Heart left ventricle (tissue), 13 donors: ENCODE results near the gene KIF16B.

ENCODE experiments used
- CTCF ChIP-seq, 12 donors: fragments of 200-600 bp; sonication (generic) in 4 of 12; IDR thresholded peaks; one replicate each; pipeline versions ENCODE4 v1.5.0 to v1.8.0; 2018 to 2022; ENCODE audit warnings: antibody characterized with exemption in 12 of 12, mild to moderate bottlenecking in 5 of 12
- POLR2A ChIP-seq, 2 donors: fragments of 450-650 bp; IDR thresholded peaks; one replicate each; pipeline ENCODE4 v1.6.1; 2017; ENCODE audit warnings: antibody characterized with exemption in 2 of 2, mild to moderate bottlenecking in 2 of 2, moderate library complexity in 2 of 2
- donor health status: ischemic (EF 13 %, LVEDD 7.1; RV severe dilation, severe dysfunction).
- donor health status: DM: no; HTN: yes; CAD: no.
- donor health status: DM: no; HTN: no; CAD: no.
- donor health status: ischemic (EF 25% LVEDD 6.9; RV normal size, moderate dysfunction).
- donor health status: ischemic (EF 25% LVEDD 5.7; RV mildly dilated, moderate dysfunction).
- donor health status: ischemic (EF 35%, LVEDD 5.7; RV mildly dilated, moderate dysfunction).
- donor health status: nonischemic (EF 11% LVEDD 7.7; RV severe dilation, severe dysfunction).
- donor health status: DM: yes; HTN: yes; CAD: no.
- donor health status: PGD.
- donor health status: ischemic (EF 29% LVEDD 5.4; RV normal size, mild dysfunction).
- donor health status: nonischemic (EF 23%, LVEDD 6.1; RV moderate dilation, normal function).

GRCh38 chr20:16417001-16417400 is 156.2 kb downstream of the KIF16B start:
- TF ChIP-seq CTCF (IDR thresholded peaks at IDR 0.05) (no peak), POLR2A (IDR thresholded peaks at IDR 0.05) (no peak)
